Myocyte (in vitro differentiated cells): Measurements from ENCODE around the gene PLK5. TPM values are rescaled to one million over a fixed set of nuclear protein-coding genes. Genes with fewer than 3 reads are reported as not detected.
A peak's percentile ranks its signal among the peaks of the same experiment; 100 is the strongest.

Source experiments
- DNase-seq: peaks from one replicate; pipeline ENCODE4 v3.0.0-alpha.2; 2012; ENCODE audit warnings: low read depth
- total RNA-seq: library from RNA; depleted of rRNA; stranded (reverse); fragments of >200 nt; gene quantifications from 2 replicates; pipeline ENCODE4 v1.2.3, GENCODE V29; 2014

The PLK5 gene
- total RNA-seq, 1 donor from 2014 or later, result not detected

DNA sequence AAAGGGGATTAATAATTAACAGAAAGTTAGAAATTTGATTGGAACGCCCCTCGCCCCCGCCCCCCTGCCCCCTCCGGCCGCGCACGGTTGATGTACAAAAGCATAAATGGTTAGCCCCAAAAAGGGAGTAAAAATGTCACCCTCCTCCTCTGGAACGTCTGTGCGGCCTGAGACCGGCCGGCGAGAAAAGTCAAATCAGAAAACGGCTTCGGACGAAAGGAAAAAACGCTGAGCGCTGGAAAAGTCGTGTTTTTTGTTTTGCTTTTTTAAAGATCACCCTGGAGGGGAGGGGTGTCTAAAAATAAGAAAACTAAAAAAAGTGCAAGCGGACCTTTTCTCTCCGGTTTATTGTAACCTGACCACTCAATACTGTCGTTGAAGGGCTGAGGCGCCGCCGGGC is 31.1 kb downstream of the PLK5 start:
- no peak for DNase-seq

DNA sequence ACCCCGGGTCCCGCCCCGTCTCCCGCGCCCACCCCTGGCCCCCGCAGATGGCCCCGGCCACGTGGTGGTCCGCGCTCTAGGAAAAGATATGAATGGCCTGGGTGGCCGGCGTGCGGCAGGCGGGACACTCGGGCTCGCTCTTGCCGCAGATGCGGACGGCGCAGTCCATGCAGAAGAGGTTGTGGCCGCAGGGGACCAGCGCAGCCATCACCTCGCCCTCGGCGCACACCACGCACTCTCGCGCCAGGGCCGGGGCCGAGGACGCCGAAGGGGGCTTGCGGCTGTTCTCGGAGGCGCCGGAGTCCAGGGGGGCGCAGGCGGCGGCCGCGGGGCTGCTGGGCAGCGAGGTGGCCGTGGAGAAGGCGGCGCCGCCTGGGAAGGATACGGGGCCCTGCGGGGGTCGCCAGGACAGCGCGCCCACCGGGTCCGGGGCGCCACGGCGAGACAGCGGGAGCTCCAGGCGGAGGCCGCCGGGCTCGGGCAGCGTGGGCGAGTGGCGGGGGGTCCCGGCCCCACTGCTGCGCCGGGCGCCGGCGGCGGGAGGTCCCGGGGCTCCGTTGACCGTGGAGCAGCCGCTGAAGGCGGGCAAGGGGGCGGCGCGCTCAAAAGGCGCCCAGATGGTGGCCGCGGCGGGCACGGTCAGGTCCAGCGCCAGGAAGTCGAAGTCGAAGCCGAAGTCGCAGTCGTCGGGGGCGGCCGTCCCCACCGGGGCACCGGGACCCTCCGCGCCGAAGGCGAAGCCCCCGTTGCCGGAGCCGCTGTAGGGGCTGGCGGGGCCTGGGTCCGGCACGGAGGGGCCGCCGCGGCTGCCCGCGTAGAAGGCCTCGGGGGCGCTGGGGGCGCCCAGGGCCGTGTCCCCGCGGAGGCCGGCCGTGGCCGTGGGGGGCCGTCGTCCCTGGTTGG is 31.9 kb downstream of the PLK5 start:
- no peak for DNase-seq

DNA sequence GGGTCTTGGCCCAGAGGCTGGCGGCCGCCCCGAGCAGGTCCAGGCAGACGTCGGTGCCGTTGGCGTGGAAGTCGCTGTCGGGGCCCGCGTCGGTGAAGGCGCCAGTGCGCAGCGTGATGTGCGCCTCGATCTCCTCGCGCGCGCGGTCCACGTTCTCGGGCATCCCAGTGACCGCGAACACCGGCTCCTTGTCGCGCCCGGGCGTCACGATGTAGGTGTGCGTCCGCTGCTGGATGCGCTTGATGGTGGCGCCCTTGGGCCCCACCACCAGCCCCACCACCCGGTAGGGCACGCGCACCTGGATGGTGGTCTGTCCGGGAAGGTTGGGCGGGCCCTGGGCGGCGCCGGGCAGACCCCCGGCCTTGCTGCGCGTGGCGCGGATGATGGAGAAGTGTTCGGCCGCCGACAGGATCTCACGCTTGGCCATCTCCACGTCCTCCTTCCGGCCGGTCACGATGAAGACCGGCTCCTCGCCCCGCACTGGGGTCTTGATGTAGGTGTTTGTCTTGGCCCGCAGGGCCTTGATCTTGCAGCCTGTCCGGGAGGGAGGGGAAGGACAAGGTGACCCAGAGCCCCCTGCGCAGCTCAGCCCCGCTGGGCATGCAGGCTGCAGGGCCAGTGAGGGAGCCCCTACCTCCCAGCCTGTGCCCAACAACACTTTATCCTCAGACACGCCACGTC is 32.7 kb downstream of the PLK5 start:
- no peak for DNase-seq

DNA sequence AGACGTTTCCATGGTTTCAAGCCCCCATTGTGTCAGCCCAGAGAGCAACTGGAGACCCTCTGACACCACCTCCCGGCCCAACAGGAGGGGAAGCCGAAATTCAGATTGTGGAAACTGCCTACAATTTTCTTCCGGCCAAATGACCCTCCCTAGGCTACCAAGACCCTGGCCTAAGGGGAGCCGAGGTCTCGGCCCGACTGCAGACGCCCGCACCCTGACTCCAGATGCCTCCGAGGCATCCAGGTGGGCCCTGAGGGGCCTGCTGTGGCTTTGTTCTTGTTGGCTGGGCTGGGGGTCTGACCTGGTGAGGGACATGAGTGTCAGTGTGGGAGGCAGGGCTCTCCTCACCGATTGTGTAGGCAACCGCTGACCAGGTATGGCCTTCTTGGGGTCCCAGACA is 34.7 kb downstream of the PLK5 start:
- DNase-seq, result no peak

DNA sequence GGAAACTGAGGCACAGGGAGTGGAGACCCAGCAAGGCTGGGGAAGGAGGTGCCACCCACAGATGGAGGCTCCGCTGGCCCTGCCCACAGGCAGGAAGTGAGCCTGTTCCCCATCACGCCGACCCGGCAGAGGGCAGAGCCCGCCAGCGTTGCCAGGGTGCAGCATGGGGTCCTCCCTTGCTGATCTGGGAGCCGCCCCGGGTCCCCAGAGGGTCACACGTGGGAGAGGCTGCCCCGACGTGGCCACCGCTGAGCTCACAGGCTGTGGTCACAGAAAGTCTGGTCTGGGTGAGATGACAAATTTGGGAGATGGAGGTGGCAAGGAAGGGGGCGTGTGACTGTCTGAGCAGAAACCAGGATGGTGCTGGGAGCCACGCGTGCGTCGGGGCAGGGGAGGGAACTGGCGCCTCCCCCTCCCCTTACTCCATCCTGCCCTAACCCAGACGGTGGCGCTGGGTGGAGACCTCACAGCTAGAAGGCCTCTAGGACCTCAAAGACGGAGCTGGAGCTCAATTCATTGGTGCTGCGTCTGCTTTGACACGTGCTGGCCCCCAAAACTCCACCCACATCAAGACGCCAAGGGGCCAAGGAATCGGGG is 36.5 kb downstream of the PLK5 start:
- no peak for DNase-seq

DNA sequence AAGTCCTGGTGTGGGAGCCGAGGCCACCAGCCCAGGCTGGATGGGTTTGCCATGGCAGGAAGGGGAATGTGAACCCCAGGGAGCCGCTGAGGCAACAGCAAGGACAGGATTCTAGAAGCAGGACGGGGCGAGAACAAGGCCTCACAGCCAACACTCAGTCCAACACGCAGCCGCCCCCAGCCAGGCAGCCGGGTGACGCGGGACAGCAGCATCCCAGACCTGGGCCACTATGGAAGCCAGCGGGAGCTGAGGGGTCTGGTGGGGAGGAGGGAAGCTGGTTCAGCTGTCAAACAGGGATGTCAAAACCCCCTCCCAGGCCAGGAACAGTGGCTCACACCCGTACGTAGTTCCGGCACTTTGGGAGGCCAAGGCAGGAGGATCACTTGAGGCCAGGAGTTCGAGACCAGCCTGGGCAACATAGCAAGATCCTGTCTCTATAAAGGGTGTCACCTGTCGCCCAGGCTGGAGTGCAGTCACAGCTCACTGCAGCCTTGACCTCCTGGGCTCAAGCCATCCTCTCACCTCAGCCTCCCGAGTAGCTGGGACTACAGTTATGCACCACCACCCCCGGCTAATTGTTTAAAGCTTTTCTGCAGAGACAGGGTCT is 37.5 kb downstream of the PLK5 start:
- DNase-seq, result no peak

DNA sequence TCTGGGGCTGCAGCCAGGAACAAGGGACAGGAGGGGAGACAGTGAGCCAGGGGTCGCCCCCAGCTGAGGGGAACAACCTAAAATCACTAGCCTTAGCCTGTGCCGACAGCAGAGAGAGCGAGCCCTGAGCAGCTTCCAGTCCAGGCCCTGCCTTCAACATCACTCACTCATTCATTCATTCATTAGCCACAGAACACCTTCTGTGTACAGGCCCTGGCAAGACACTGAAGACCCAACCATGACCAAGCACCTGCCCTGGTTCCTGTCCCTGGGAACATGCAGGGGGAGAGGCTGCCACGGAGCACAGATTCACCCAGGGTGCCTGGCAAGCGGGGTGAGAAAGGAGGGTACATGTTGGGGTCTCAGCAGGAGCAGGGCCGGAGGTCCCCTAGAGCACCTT is 39.4 kb downstream of the PLK5 start:
- DNase-seq, result no peak

DNA sequence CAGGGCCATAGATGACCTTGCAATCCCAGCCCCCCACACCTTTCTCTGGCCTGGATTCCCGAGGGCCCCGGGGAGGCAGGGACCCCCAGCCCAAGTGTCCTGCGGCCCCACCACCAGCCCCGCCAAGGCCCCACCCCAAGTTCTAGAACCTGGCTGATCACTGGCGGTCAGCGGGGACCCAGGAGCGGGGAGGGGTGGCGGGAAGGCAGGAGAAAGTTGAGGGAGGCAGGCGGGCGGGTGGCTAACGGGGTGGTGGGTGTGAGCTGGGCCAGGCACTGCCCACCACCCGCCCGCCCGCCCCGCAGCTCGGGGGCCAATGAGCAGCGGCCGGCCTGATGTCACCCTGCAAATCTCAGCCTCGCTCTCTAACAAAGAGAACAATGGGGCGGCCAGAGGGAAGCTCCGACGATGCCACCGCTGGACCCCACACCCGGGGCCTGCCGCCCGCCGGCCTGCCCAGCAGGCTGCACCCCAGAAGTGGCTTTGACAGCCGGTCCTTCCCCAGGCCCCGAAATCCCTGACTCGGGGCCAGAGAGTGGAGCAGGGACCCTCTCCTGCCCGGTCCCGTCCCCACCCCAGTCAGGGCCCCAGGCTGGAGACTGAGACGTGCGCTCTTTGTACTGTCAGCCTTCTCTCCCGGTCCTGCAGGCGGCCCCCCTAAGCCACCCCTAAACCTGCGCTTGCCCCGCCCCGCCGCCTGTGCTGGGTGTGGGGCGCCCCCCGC is 42.7 kb downstream of the PLK5 start:
- peak; percentile 91 for DNase-seq

DNA sequence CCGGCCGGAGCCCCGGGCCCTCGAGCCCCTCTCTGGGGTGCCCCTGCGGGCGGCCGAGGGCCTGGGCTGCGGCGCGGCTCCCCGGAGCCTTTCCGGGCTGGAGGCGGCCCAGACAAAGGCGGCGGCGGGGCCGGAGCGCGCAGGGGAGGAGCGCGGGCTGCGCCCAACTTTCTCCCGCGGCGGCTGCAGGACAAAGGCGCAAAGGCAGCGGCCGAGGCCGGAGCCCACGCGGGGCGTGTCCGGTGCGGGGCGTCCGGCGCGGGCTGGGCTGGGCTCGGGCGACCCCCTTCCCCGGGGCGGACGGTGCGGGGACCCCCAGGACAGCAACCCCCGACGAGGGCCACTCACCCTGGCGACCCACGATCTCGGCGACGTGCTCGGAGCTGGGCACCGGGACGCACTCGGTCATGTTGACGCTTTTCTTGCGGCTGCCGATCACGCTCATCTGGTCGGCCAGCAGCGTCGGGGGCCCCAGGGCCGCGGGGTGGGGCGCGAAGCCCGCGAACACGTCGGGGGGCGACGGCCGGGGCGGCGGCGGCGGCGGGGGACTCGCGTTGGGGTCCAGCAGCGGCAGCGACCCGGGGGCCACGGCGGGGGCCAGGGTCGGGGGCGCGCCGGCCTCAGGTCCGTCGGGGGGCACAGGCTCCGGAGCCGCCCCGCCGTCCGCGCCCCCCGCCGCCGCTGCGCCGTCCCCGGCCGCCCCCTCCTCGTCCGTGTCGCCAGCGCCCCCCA is 43.4 kb downstream of the PLK5 start:
- no peak for DNase-seq

DNA sequence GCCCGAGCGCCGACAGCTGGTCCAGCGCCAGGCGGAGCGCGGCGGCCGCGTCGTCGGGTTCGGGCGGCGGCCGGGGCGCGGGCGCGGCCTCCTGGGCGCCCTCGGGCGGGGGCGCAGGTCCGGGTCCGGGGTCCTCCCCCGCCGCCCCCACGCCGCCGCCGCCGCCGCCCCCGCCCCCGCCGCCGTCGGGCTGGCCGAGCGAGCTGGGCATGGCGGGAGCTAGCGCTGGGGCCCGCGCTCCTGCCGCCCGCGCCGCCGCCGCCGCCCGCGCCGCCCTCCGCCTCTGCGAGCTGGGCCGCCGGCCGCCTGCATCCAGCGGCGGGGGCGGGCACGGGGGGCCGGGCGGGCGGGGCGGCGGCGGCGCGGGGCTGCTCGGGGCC is 44.0 kb downstream of the PLK5 start:
- no peak for DNase-seq

DNA sequence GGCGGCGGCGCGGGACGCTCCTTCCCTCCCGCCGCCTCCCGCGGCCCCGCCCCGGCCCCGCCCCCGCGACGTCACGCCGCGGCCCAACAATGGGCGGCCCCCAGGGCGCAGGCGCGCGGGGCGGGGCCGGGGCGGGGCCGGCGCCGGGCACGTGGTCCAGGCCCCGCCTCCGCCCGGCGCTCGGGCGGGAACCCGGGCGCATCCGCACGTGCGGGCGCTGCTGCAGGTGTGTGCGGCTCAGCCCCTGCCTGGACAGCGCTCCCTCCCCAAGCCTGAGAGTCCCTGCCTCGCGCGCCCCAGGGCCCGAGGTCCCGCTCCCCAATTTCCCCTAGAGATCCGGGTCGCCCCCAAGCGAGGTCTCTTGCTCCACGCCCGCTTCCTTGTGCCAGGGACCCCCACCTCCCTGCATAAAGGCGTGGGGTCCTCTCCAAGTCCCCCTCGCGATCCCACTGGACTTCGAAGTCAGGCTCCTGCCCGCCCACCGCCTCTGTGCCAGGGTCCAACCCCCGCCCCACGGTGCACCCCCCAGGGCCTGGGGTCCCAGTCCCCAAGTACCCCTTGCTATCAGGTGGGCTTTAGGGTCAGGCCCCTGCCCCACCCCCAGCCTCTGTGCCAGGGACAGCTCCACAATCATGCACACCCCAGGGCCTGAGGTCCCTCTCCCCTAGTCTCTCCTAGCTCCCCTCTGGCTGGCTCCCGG is 44.6 kb downstream of the PLK5 start, which contains the start of gene MEX3D:
MEX3D (minus strand) TSS at position 6 of the 700 bp plus-strand sequence. CDS start 267 bp downstream, outside the sequence.
- DNase-seq, result peak; percentile 76

DNA sequence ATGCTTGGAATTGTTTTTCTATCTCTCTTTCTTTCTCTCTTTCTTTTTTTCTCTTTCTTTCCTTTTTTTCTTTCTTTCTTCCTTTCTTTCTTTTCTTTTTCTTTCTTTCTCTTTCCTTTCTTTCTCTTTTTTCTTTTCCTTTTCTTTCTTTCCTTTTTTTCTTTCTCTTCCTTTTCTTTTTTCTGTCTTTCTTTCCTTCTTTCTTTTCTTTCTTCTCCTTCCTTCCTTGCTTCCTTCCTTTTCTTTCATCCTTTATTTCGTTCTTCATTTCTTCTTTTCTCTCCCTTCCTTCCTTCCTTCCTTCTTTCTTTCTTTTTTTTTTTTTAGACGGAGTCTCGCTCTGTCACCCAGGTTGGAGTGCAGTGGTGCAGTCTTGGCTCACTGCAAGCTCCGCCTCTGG is 46.1 kb downstream of the PLK5 start:
- no peak for DNase-seq

DNA sequence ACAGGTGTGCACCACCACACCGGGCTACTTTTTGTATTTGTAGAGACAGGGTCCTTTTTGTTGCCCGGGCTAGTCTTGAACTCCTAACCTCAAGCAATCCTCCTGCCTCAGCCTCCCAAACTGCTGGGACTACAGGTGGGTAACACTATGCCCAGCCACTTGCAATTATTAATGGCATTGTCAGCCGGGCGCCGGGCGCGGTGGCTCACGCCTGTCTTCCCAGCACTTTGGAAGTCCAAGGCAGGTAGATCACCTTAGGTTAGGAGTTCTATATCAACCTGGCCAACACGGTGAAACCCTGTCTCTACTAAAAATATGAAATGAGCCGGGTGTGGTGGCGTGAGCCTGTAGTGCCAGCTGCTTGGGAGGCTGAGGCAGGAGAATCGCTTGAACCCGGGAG is 47.0 kb downstream of the PLK5 start:
- DNase-seq, result no peak

DNA sequence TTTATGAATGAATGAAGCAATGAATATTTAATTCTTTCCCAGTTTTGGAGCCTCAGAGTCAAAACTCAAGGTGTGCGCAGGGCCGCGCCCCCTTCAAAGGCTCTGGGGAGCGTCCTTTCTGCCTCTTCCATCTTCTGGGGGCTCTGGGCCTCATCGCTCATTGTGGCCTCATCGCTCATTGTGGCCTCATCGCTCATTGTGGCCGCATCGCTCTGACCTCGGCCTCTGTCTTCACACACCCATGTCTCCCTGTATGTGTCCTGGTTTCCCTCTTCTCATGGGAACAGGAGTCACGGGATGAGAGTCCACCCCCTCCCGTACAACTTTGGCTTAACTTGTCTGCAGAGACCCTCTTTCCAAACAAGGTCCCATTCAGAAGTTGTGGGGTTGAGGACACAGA is 47.5 kb downstream of the PLK5 start:
- DNase-seq, result no peak

DNA sequence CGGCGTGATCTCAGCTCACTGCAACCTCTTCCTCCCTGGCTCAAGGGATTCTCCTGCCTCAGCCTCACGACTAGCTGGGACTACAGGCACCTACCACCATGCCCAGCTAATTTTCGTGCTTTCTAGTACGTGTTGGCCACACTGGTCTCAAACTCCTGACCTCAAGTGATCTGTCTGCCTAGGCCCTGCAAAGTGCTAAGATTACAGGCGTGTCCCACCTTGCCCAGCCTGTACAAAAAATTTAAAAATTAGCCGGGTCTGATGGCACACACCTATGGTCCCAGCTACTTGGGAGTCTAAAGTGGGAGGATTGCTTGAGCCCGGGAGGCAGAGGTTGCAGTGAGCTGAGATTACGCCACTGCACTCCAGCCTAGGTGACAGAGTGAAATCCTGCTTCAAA is 48.9 kb downstream of the PLK5 start:
- no peak for DNase-seq

DNA sequence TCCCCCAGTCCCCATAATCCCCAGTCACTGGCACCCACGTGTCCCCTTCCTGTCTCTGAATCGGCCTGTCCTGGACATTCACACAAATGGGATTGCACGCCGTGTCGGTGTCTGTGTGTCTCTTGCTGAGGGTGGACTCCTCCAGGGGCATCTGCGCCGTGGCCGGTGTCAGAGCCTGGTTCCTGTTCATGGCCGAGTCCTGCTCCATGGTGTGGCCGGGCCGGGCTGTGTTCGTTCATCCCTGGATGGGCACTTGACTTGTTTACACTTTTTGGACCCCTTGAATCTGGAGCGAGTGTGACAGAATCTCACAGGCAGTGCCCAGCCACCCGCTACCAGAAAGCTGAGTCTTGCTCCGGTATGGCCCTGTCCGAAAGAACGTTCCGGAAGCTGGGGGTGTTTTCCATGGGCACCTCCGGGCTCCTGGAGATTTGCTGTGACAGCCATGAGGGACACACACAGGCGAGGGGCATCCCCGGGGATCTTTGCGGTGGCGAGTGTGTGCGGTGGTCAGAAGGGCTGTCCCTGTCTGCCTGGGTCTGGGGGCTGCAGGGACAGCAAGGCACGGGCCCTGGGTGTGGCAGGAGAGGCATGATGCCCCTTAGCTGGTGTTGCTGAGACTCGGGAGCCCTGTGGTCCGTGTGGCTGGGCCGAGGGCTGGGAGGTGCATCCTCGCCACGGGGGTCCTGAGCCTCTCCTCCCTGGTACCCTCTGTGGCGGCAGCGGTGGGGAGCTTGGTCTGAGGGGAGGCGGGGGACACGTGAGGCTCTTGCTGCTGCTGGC is 50.7 kb downstream of the PLK5 start:
- no peak for DNase-seq

DNA sequence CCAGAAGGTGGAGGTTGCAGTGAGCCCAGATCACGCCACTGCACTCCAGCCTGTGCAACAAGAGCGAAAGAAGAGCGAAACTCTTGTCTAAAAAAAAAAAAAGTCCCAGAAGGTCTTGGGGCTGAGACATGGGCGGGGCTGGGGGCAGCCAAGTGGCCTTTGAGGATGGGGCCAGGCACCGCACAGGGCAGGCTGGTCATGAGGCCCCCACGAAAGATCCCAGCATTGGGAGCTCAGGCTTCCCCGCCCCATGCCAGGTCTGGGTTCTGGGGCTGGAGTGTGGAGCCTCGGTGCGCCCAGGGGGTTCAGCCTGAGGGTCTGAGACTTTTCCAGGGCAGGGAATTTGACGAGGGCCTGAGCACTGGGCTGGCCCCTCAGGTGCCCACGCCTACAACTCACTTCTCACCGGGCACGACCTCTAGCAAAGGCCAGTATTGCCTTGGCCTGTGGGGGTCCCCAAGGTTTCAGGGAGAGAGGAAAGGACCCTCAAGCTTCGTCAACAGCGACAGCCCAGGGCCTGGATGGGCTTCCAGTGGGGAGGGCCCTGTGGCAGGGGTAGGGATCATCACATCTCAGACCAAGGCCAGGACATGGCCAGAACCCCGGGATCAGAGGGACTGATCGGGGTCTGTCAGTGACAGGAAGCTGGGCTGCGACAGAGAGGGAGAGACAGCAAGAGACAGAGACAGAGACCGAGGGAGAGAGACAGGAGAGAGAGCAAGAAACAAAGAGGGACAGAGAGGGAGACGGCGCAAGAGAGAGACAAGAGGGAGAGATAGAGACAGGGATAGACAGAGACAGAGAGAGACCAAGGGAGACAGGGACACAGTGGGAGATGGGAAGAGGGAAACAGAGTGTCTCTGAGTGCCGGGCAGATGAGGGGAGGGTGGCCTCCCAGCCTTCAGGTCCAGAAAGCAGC is 51.7 kb downstream of the PLK5 start:
- no peak for DNase-seq
